NOMO-1 treated with DMSO at 0.1 percent for 48 hours (cell line): ENCODE results near the gene NGLY1.

Experiments used
- DNase-seq: peaks from one replicate; lab custom pipeline; 2025; ENCODE audit not compliant: unreplicated experiment; lab: John Stamatoyannopoulos, UW

NGLY1 gene

GRCh38 chr3:25711090-25711489 lies 72.2 kb downstream of the NGLY1 start:
- no peak for DNase-seq

GRCh38 chr3:25708036-25708435 lies 75.2 kb downstream of the NGLY1 start:
- no peak for DNase-seq

GRCh38 chr3:25707268-25707926 lies 75.8 kb downstream of the NGLY1 start:
- no peak for DNase-seq

- DNase-seq: no peak
Measured at GRCh38 chr3:25706213-25706612, 77.0 kb downstream of the NGLY1 start.

GRCh38 chr3:25697553-25697952 lies 85.7 kb downstream of the NGLY1 start:
- peak; percentile 65 for DNase-seq

GRCh38 chr3:25695731-25696420 lies 87.4 kb downstream of the NGLY1 start:
- DNase-seq: peak; percentile 90

GRCh38 chr3:25693238-25693637 lies 90.0 kb downstream of the NGLY1 start:
- DNase-seq: no peak

- no peak for DNase-seq
Measured at GRCh38 chr3:25692341-25692740, 90.9 kb downstream of the NGLY1 start.

GRCh38 chr3:25690768-25691533 lies 92.3 kb downstream of the NGLY1 start:
- no peak for DNase-seq

GRCh38 chr3:25689226-25689625 lies 94.0 kb downstream of the NGLY1 start:
- peak; percentile 21 for DNase-seq

GRCh38 chr3:25687742-25688141 lies 95.5 kb downstream of the NGLY1 start:
- no peak for DNase-seq

GRCh38 chr3:25686766-25687165 lies 96.5 kb downstream of the NGLY1 start:
- no peak for DNase-seq

- peak; percentile 18 for DNase-seq
Measured at GRCh38 chr3:25683882-25684281, 99.4 kb downstream of the NGLY1 start.

- no peak for DNase-seq
Measured at GRCh38 chr3:25683410-25683809, 99.8 kb downstream of the NGLY1 start.

GRCh38 chr3:25679642-25680302 lies 103.5 kb downstream of the NGLY1 start:
- DNase-seq: no peak

- no peak for DNase-seq
Measured at GRCh38 chr3:25679166-25679565, 104.1 kb downstream of the NGLY1 start.

GRCh38 chr3:25678581-25678980 lies 104.7 kb downstream of the NGLY1 start:
- DNase-seq: no peak

GRCh38 chr3:25677121-25677520 lies 106.1 kb downstream of the NGLY1 start:
- DNase-seq: no peak

- no peak for DNase-seq
Measured at GRCh38 chr3:25674670-25675069, 108.6 kb downstream of the NGLY1 start.

- no peak for DNase-seq
Measured at GRCh38 chr3:25673738-25674298, 109.4 kb downstream of the NGLY1 start.
